Inferior parietal cortex (tissue), 1 donor: ENCODE measurements around the gene NABP1.
A peak's percentile ranks its signal among the peaks of the same experiment; 100 is the strongest.

ENCODE experiments used
- DNase-seq: peaks from one replicate; pipeline ENCODE4 v3.0.0-alpha.2; 2016; ENCODE audit errors: extremely low spot score

NABP1 gene

DNA sequence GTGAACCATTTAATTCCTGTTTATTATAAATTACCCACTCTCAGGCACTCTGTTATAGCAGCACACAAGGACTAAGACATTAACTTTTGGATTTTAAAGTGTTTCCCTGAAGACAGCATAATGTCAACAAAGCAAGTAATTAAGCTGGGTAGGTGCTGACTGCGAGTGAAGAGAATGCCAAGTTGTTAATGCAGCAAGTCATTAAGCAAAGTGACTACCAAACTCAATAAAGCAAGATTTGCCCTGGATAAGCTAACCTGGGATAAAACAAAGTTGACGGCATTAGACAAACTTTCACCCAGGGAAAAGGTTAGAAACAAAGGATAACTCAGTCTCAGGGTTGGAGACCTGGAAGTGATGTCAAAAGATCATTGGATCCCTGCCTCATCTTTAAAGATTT is 28.4 kb upstream of the NABP1 start:
- DNase-seq: no peak

- no peak for DNase-seq
Measured at GRCh38 chr2:191650896-191651773, 26.8 kb upstream of the NABP1 start.

DNA sequence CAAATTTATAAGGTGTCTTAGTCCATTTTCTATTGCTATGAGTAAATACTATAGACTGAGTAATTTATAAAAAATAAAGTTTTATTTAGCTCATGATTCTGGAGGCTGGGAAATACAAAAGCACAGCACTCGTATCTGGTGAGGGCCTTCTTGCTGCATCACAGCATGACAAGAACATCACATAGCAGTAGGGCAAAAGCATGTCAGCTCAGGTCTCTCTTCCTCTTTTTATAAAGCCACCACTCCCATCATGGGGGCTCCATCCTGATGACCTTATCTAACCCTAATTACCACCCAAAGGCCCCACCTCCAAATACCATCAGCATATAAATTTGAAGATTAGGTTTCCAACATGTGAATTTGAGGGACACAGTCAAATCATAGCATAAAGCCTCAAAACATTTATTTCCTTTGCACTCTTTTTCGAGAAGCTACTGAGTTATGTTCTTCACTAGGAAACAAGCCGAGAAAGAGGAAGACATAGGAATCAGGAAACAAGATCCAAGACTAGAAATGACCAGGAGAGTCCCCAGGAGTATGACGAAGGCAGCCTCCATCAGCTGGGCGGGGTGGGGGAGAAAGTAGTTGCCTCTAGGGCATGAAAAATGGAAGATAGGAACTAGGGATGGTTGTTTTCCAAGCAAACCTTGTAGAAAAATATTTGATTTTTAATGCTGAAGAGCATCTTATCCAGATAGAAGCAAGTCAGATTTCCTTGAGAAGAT is 24.1 kb upstream of the NABP1 start:
- DNase-seq: no peak

DNA sequence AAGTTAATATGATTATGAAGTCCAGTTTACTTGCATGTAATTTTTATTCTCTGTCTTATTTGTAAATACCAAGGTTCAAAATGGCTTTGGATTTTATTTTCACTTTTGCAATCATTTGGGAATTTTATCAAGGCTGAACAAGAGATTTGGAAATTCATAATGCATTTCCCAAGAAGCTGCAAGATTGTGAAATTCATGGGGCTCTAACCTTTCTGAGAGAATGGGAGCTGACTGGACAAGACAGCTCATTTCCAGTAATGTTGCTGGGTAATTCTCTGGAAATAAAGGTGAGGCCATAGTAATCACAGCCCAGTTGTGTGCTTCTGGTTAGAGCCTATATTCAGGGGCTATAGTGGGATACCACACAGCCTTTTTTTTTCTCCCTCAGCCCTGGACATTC is 21.5 kb upstream of the NABP1 start:
- DNase-seq: no peak

GRCh38 chr2:191656792-191657191 is 21.1 kb upstream of the NABP1 start:
- no peak for DNase-seq

DNA sequence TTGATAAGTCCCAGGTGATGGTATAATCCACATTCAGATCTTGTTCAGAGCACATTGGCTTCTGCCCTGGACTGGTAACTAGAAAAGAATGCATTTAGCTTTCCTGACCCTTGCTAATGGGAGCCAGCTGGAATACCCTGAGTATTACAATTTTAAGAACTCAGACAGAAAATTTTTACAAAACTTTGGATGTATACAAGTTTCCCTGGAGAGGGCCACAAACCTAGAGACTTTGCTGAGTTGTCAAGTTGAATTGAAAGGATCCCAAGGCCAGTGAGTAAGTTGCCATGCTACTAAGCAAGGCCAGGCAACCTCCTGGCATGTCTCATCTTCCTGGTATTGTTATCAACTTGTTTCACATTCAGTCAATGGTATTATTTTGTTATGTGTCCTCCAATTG is 20.0 kb upstream of the NABP1 start:
- DNase-seq: no peak

DNA sequence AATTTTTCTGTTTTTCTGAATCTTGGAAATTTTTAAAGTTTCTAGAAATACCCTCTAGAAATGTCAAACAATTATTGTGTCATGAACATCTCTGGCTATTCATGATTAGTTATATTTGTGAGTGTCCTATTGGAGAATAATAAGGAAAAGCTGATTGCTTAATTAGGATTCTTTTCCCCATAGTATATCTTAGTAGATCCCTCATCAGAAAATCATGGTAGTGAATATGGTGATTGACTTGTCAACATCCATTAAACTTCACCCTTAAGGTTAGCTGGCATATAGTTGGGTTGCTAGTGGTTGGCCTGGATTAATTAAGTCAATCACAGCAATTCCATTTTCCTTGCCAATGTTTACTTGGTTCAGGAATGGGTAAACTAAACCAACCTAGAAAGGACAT is 18.7 kb upstream of the NABP1 start:
- no peak for DNase-seq

GRCh38 chr2:191660575-191660974 is 17.4 kb upstream of the NABP1 start:
- no peak for DNase-seq

GRCh38 chr2:191661097-191661924 is 16.6 kb upstream of the NABP1 start:
- DNase-seq: no peak

DNA sequence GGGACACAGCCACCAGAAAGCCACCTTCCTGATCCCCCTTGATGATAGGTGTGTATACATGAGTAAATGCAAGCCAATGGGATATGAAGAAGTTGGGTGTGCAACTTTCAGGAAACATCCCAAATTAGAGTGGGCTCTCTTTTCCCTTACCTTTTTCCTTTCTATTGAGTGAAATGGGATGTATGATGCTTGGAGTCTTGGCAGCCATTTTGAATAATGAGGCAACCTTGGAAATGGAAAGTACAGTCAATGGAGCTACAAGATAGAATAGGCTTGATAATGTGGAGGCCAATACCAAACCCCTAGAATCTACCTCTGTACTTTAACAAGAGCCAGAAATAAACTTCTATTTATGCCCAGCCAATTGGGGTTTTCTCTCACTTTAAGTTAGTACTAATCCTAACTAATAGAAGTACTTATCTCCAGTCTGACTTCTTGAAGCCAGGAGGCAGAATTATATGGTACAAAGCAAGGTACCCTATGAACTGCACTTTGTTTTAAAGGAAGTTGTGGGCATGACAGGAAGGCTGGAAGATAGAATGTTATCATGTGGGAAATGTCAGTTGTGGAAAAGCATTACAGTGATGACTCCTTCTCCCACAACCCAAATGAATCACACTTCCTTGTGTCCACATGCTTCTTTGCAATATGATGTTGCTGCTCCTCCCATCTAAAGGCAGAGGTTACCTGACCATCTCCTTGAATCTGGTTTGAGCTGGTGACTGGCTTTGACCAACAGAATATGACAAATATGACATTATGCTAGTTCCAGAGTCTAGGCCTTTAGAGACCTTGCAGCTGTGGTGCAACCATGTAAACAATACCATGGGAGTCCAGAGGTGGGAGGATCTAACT is 12.9 kb upstream of the NABP1 start:
- DNase-seq: no peak

GRCh38 chr2:191666226-191666625 is 11.7 kb upstream of the NABP1 start:
- DNase-seq: no peak

GRCh38 chr2:191666732-191667131 is 11.2 kb upstream of the NABP1 start:
- DNase-seq: no peak

- DNase-seq: no peak
Measured at GRCh38 chr2:191670076-191670475, 7.9 kb upstream of the NABP1 start.

DNA sequence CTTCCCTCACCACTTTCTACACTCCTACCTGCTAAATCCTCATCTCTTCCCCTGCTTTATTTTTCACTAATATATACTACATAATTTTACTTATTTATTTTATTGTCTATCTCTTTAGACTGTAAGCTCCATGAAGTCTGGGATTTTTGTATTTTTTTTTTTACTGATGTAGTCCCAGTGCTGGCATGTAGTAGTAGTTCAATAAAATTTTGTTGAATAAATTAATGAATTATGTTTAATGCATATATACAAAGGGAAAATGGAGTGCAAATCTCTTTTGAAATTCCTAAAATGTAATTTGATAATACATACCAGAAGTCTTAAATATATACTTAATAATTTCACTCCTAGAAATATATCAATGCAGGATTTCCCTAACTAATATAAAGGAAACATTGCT is 7.1 kb upstream of the NABP1 start:
- DNase-seq: no peak

DNA sequence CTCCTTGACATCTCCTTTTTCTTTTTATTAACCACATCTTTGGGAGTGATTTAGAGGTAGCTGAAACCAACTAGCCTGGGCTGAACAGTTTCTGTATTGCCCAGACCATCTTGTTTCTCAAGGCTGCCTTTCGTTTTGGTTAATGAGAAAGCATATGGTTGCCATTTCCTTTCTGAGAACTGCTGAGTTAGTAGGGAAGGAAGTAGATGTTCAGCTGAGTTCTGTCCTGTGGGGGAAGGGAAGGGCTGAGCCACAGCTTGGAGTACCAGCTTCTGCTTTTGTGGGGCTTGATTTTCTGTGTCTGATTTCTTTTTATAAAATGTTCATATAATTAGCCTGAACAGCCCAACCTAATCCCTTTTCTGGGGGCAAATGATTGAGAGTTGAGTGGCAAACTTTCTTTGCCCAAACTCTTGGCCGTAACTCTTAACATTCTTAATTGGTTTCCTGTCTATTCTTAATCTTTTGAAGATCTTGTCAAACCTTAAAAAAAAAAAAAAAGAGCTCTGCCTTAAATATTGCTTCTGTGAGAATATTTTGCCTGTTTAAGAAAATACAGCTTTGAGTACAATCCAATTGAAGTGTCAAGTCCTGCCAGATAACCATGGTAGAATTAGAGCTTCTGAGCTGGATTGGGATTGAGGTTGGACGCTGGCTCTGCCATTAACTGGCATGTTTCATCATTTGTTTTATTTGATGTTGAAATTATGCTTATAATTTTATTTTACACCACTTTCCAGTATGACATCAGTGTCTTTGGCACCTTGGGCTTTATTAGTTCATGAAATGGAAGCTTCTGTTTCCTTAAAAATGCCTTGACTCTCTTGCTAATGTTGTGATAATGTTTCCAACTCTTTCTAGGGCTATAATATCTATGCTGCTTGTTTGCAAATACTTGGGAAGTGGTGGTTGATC is 1.9 kb upstream of the NABP1 start:
- DNase-seq: no peak

GRCh38 chr2:191676790-191677645 is 918 bp upstream of the NABP1 start:
- no peak for DNase-seq

GRCh38 chr2:191678437-191679100 is 633 bp downstream of the NABP1 start:
- peak; percentile 21 for DNase-seq

DNA sequence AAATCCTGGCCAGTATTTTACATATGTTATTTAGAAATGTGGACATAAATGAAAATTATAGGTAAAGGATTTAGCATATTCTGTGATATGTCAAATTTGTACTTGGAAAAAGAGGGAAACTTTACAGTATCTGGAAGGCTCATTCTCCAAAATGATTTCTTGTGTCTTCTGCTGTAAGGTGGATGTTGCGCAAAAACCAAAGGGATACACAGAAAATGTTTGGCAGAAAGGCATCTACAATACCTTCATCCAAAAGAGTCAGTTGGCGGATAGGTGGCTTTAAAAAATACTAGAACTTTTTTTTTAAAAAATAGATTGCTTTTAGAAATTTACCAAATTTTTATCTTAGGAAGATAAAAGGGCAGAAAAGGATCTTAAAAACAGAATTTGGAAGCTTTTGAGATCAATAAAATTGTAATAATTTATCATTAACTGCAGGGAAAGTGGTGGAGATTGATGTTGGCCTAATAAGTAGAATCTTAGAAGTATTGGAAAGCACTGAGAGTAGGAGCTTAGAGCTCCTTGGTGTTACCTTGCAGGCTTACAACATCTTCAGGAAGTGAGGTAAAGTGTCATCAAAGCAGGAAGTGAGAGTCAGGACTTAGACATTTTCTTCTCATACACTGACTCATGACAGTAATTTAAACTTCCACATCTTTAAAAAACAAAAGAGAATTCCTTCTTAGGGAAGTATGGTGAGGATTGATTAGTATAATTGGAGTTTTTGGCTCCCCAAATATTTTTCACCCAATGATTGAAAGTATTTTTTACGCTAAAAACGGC is 2.1 kb downstream of the NABP1 start:
- DNase-seq: no peak
